Body of pancreas (tissue), 4 donors: ENCODE data around the gene PTGER3.

Experiments used
- CTCF ChIP-seq, 7 experiments: fragments of 450-650 bp in 4 of 7; fragments of 200-600 bp in 3 of 7; sonication (generic) in 3 of 7; IDR thresholded peaks; one replicate each; pipeline ENCODE4 v1.5.1; 2016 to 2019; ENCODE audit warnings: antibody characterized with exemption in 7 of 7
- POLR2A ChIP-seq, 3 donors: fragments of 450-650 bp; IDR thresholded peaks; one replicate each; pipeline ENCODE4 v1.6.1; 2016; ENCODE audit warnings: antibody characterized with exemption in 3 of 3, mild to moderate bottlenecking in 2 of 3

- no peak for TF ChIP-seq CTCF (IDR thresholded peaks at IDR 0.05)
- no peak for TF ChIP-seq POLR2A (IDR thresholded peaks at IDR 0.05)
Measured at GRCh38 chr1:71086331-71086730, 38.7 kb upstream of the PTGER3 start.
